Activated CD8-positive, alpha-beta memory T cell treated with anti-CD3 and anti-CD28 coated beads for 1 hour (primary cell): Measurements from ENCODE around the gene KLHL21.
"Not testable (repeated sequence)": the region's sequence is repeated elsewhere in the genome, so short reads cannot be mapped to it uniquely, and the experiment has no call there.

Experiments used
- DNase-seq, 2 donors: peaks; one replicate each; pipeline ENCODE4 v3.0.0-alpha.2; 2020; ENCODE audit warnings: low read depth in 1 of 2; ENCODE audit errors: extremely low read depth in 1 of 2

The KLHL21 gene

DNA sequence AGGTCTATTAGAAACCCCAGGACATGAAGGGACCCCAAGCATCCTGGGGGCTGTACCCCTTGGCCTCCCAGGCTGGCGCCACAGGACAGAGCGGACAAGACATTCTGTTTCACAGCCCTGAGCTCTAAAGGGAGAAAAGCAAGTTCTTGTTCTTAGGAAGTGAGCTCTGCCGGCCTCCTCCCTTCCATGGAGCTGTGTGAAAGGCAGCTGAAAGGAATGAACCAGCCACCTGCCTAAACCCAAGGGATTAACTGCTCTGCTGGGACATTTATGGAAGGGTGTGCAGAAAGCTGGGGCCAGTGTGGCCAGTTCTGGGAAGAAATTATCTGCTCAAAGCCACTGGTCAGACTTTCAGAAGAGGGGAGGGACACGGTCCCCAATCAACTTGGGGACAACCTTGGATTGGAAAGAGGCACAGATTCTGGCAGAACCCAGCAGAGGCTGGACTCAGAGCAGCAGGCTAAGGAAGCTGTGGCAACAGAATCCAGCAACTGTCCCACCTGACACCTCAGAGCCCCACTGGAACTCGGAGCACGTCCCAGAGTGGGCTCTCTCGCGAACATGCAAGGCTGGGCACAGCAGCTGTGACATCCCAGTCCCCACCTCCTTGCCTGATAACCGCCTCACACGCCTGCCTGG, 2.1 kb downstream of the KLHL21 start:
- no peak for DNase-seq

GRCh38 chr1:6599991-6600390, 2.7 kb downstream of the KLHL21 start:
- not testable (repeated sequence) for DNase-seq

- DNase-seq: no peak
Observed at GRCh38 chr1:6599141-6599975, 3.3 kb downstream of the KLHL21 start.

- no peak for DNase-seq
Observed at GRCh38 chr1:6597777-6598131, 4.9 kb downstream of the KLHL21 start.

GRCh38 chr1:6596886-6597776, 5.5 kb downstream of the KLHL21 start:
- no peak for DNase-seq

DNA sequence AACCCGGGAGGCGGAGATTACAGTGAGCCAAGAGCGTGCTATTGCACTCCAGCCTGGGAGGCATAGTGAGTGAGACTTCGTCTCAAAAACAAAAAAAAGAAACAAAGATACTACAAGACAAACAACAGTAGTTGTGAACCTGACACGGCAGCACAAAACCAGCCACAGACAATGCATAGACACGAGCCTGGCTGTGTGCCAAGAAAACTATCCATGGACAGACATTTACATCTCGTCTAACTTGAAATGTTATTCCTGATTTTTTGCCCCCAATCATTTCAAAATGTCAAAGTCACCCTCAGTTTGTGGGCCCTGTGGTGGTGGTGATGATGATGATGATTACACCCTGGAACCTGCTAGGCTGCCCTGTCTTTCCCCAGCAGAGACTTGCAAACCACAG, 6.3 kb downstream of the KLHL21 start:
- DNase-seq: no peak

DNA sequence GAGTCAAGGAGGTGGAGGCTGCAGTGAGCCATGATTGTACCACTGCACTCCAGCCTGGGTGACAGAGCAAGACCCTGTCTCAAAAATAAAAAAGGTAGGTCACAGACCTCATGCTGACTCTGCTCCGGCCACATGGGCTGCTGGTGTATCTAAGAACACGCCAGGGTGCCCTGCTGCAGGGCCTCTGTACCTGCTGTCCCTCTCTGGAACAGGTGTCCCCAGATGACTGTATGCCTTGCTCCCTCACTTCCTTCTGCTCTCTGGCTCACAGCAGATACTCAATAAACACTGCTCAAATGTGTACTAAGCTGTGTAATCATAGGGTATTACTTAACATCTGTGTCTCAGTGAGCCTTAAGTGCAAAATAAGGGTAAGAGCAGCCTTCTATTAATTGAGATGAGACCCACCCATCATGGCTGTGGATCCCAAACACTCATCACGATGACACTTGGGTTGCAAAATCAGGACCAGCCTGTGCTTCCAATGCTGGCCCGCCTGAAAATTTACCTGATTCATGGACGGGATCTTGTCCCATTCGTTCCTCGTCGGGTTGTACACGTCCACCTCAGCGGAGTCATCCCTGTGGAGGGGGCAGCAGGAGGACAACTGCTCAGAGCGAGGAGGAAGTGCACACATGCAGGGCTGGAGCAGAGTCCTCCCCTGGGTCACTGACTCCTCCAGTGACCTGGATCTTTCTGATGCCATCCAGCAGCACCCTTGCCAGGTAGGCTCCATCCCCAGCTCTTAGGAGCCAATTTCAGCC, 7.5 kb downstream of the KLHL21 start:
- no peak for DNase-seq

DNA sequence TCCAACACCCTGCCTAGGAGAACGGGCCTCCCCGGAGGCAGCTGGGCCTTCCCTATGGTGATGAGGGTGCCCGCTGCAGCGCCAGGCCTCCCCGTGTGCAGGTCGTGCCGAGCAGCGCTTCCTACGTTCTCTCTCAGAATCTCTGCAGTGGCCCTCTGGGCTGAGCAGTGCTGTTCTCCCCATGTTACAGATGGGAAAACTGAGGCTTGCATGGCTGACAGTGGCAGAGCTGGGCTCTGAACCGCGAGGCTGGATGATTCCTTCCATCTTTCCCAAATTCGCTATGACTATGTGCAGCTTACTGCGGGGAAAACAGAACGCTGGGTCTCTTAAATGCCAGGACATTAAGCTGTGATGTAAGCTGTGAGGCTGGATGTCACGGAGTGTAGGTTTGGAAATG, 8.9 kb downstream of the KLHL21 start:
- no peak for DNase-seq

DNA sequence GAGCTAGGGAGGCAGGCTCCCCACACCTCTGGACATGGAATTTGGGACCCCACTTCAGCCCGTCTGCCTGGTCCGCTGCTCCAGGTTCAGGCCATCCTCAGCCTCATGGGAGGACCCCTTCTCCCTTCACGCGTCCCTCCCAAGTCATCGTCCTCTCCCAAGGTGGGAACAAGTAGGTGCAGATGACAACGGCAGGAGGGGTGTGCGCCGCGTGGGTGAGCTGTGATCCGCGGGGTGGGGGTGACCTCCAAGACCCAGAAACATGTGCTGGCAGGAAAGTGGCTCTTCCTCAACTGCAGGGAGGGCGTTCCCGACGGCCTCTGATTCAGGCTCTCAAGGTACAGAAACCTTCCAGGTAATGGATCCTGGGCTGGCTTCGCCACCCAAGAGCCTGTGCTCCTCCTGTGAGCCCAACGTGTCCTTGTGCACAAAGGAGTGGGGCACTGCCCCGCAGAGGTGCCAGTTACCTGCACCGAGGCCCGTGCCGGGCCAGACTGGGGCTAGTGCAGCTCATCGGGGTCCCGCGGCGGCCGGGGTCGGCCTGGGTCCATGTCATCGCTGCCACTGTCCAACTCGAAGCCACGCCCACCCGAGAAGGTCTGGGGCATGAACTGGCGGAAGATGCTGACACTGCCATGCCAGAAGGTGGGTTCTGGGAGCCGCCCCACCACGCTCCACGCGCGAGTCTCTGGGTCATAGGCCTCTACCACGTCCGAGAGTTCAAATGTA, 9.6 kb downstream of the KLHL21 start:
- no peak for DNase-seq

GRCh38 chr1:6592441-6592840, 10.2 kb downstream of the KLHL21 start:
- DNase-seq: no peak

GRCh38 chr1:6591644-6592043, 11.0 kb downstream of the KLHL21 start:
- no peak for DNase-seq

GRCh38 chr1:6591222-6591621, 11.4 kb downstream of the KLHL21 start:
- DNase-seq: no peak

DNA sequence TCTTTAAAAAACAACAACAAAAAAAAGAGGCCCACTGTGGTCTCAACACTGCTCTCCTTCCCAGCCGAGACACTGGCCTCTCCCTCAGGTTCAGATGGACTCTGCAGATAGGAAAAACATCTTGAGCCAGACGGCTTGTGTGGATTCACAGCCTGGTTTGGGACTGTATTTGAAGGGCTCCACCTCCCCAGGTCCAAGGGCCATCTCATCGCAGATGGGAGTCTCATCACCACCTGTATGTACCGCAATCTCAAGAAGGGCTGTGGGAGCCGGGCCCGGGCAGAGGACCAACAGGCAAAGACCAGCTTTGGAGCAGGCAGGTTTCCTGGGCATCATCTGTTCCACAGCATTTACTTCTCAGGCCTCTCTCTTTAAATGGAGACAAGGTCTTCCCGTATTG, 12.6 kb downstream of the KLHL21 start:
- DNase-seq: no peak

DNA sequence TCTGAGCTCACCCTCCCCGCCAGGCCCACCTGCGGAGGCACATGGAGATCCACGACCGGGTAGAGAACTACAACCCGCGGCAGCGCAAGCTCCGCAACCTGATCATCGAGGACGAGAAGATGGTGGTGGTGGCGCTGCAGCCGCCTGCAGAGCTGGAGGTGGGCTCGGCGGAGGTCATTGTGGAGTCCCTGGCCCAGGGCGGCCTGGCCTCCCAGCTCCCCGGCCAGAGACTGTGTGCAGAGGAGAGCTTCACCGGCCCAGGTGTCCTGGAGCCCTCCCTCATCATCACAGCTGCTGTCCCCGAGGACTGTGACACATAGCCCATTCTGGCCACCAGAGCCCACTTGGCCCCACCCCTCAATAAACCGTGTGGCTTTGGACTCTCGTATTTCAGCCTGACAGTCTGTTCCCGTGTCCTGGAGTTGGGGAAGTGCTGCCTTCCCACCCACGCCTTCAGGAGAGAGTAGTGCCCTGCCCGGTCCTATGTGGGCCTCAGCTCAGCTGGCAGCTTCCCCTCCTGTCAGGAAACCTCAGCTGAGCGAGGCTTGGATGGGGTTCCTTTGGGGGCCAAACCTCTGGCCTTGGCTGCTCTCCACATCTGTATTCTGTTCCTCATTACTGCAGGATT, 13.7 kb downstream of the KLHL21 start:
- DNase-seq: no peak

DNA sequence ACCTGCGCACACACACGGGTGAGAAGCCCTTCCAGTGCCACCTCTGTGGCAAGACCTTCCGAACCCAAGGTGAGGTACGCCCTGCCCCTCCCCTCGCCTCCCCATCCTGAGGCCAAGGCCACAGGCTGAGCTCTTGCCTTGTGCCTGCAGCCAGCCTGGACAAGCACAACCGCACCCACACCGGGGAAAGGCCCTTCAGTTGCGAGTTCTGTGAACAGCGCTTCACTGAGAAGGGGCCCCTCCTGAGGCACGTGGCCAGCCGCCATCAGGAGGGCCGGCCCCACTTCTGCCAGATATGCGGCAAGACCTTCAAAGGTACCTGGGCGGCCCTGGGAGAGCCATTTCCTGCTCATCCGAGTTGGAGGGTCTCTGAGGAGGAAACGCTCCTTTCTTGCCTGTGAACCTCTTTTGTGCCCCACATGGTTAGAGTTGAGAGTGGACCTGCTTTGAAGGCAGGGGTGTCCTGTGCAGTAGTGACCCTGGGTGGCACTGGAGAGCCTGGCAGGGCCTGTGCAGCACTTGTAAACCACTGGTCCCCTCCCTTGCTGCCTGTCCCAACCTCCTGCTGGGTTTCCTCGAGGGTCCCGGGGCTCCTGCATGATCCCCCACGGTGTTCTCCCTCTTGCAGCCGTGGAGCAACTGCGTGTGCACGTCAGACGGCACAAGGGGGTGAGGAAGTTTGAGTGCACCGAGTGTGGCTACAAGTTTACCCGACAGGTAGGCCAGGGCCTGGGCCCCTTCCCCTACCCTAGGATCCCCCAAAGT, 14.4 kb downstream of the KLHL21 start:
- no peak for DNase-seq

- DNase-seq: no peak
Observed at GRCh38 chr1:6587261-6588005, 15.2 kb downstream of the KLHL21 start.

DNA sequence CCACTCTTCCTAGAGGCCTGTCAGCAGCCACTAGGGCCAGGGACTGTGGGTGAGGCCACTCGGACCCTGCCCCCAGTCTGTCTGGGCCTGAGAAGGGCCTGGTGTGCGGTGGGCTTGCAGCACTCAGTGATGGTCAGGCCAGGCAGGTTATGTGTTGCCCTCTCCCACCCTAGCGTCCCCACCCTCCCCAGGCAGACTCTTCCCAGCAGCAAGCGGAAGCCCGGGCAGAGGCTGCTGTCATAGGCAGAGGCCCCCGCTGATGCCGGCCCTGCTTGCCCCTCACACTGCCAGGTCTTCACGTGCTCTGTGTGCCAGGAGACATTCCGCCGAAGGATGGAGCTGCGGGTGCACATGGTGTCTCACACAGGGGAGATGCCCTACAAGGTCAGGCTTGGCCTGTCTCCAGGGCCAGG, 16.3 kb downstream of the KLHL21 start:
- DNase-seq: no peak

DNA sequence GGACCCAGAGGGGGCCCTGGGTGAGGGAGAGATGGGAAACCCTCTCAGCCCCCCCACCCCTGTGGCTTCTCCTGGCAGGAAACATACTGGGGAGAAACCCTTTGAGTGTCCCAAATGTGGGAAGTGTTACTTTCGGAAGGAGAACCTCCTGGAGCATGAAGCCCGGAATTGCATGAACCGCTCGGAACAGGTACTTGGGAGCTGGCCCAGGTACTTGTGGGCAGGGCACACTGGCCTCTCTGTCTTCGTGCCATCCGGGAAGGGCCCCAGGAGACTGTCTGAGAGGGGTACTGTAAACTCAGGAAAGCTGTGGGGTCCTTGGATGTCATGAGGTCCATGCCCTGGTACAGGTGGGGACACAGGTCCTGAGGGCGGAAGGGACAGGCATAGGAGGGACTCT, 16.8 kb downstream of the KLHL21 start:
- DNase-seq: no peak
